ENCODE measurements around the gene LIMK2.
A peak's percentile ranks its signal among the peaks of the same experiment; 100 is the strongest.
"Not testable (repeated sequence)": the region's sequence is repeated elsewhere in the genome, so short reads cannot be mapped to it uniquely, and the experiment has no call there.

The LIMK2 gene

DNA sequence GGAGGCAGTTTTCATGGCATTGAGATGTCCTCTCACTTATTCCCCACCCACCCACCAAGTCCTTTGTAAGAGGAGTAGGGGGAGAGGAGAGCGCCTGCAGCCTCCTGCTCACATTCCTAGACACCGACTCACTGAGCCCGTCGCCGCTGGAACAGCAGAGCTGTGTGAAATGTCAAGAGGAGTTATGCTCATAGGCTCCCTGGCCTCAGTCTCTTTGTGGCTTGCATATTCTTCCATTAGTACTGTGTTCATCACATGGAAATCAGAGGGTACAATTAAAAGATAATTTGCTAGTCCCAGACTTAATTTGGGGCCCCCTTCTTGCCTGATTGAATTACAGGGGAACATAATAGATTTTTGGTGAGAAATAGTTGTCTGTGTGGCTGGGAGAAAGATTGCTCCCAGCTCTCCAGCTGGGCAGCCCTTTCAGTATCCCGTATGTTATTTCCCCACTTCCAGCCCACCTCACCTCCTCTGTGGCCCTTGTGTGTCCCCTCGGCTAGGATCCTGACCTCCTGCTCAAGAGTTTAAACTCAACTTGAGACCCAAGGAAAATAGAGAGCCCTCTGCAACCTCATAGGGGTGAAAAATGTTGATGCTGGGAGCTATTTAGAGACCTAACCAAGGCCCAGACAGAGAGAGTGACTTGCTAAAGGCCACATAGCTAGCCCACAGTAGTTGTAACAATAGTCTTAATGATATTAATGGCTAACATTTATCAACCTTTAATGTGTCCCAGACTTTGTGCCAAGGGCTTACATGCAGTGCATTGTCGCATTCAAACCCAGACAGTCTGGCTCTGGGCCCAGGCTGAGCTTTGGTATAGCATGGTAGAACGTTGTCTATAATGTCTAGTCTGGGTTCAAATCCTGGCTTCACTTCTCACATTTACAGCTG is 32.2 kb downstream of the LIMK2 start:
- peak; percentile 55 to 63 for DNase-seq (ENCODE audit: low read depth in 2 of 2)

DNA sequence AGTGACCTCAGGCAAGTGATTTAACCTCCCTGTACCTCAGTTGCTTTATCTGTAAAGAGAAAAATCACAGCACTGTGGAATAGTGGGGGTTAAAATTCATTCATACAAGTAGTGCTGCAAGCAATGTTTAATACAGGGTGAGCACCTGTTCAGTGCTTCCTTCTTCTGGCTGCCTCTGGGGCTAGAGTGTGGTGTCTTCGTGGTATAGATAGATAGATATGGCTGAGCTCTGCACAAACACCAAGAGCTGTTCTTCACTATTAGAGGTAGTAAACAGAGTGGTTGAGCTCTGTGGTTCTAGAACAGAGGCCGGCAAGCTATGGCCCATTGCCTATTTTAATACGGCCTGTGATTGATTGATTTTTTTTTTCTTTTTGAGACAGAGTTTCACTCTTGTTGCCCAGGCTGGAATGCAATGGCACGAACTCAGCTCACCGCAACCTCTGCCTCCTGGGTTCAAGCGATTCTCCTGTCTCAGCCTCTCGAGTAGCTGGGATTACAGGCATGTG is 32.9 kb downstream of the LIMK2 start:
- DNase-seq (ENCODE audit: low read depth in 2 of 2): no peak

GRCh38 chr22:31245998-31246397 is 33.9 kb downstream of the LIMK2 start:
- not testable (repeated sequence) for DNase-seq (ENCODE audit: low read depth in 2 of 2)

- no peak for DNase-seq (ENCODE audit: low read depth in 2 of 2)
Measured at GRCh38 chr22:31246687-31247086, 34.6 kb downstream of the LIMK2 start.

GRCh38 chr22:31247726-31248125 is 35.6 kb downstream of the LIMK2 start:
- DNase-seq (ENCODE audit: low read depth in 2 of 2): no peak

DNA sequence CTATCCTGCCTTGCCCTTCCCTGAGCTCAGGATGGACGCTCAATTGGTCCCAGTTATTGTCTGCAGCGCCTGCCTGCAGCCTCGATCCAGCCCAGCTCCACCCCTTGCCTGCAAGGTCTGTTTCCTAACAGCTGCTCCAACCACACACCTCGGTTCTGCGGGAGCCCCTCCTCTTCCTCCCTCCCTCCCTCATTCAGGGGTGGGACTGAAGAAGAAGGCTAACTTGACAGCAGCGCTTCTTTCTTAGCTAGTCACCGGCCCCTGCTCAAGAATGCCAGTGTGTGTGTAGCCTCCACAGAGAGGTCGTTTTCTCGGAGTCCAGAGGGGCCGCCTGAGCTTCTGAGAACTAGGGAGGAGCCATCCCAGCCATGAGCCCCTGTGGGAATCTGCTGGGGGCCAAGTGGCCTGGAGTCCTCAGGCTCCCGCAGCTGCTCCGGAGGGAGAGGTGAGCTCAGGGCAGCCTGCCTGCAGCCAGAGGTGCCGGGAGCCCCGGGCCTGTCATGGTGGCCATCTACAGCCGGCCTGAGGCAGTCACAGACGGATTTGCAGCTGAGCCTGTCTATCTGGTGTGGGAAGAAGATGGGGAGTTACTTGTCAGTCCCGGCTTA is 36.1 kb downstream of the LIMK2 start:
- peak; percentile 64 to 68 for DNase-seq (ENCODE audit: low read depth in 2 of 2)

DNA sequence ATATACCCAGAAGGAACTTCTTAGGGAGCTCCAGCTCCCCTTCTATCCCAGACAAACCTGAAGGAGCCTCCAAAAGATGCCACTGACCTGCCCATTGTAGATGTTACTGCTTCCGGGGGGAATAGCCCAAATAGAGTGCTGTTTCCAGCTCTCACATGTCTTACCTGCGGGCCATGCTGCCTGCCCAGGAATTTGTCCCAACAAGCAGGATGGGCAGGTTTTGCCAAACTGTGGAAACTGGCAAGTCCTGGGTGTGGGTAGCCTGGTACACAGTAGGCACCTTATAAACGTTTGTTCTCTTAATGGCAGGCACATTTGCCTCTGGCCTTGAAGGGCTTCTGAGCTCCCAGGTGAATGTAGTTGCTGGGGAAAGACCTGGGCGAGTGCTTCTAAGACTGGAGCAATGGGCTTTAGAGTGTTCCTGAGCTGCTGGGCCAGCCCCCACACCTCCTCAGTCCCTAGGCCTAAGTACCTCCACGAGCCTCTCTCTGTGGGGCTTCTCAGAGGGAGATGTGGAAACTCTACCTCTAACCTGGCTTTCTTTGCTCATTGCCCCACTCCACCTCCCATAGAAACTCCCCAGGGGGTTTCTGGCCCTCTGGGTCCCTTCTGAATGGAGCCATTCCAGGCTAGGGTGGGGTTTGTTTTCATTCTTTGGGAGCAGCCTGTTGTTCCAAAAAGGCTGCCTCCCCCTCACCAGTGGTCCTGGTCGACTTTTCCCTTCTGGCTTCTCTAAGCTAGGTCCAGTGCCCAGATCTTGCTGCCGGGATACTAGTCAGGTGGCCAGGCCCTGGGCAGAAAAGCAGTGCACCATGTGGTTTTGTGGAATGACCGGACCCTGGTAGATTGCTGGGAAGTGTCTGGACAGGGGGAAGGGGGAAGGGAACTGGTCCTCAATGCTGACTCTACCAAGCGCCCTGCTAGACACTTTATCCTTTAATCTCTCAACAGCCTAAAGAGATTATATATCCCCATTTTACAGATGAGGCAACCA is 37.2 kb downstream of the LIMK2 start:
- no peak for DNase-seq (ENCODE audit: low read depth in 2 of 2)

DNA sequence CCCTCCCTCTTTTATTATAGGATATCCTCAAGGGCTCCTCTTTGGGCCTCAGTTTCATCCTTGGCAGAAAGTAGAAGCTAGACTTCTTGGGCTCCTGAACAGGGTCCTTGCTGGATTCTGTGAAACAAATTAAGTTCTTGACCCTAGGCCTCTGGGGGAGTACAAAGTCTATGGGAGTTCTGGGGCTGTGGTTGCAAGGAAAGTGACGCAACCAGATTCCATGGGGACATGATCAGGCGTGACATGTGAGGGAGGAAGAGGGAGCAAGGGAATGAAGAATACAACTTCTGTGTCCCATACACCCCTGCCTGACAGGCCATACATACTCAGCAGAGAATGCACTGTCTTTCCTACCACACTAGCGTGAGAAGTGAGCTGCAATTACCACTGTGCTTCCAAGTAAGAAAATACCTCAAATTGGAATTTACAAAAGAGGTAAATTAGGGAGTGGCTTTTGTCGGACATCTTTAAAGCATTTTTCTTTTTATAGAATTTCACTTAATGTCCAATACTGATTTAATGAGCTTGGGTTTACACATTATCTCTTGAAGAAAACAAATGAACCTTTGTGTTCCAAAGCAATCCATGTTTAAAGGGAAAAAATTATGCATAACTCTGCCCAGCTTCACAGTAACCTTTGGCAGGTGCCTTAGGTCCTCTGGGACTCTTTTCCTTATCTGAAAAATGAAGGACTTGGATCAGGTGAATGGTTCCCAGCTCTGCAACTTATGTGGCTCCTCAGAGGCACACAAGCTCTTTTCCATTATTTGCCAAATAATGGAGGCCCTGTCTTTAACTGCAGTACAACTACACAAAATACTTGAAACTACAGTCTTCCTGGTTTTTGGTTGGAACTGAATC is 38.9 kb downstream of the LIMK2 start:
- no peak for DNase-seq (ENCODE audit: low read depth in 2 of 2)

- DNase-seq (ENCODE audit: low read depth in 2 of 2): no peak
Measured at GRCh38 chr22:31253949-31254348, 41.9 kb downstream of the LIMK2 start.

GRCh38 chr22:31259798-31260473 is 47.8 kb downstream of the LIMK2 start:
- no peak for DNase-seq (ENCODE audit: low read depth in 2 of 2)

- no peak for DNase-seq (ENCODE audit: low read depth in 2 of 2)
Measured at GRCh38 chr22:31260474-31260856, 48.4 kb downstream of the LIMK2 start.

GRCh38 chr22:31262312-31263133 is 50.4 kb downstream of the LIMK2 start:
- no peak for DNase-seq (ENCODE audit: low read depth in 2 of 2)

- no peak for DNase-seq (ENCODE audit: low read depth in 2 of 2)
Measured at GRCh38 chr22:31263896-31264640, 52.0 kb downstream of the LIMK2 start.

GRCh38 chr22:31268281-31268680 is 56.2 kb downstream of the LIMK2 start:
- no peak for DNase-seq (ENCODE audit: low read depth in 2 of 2)

DNA sequence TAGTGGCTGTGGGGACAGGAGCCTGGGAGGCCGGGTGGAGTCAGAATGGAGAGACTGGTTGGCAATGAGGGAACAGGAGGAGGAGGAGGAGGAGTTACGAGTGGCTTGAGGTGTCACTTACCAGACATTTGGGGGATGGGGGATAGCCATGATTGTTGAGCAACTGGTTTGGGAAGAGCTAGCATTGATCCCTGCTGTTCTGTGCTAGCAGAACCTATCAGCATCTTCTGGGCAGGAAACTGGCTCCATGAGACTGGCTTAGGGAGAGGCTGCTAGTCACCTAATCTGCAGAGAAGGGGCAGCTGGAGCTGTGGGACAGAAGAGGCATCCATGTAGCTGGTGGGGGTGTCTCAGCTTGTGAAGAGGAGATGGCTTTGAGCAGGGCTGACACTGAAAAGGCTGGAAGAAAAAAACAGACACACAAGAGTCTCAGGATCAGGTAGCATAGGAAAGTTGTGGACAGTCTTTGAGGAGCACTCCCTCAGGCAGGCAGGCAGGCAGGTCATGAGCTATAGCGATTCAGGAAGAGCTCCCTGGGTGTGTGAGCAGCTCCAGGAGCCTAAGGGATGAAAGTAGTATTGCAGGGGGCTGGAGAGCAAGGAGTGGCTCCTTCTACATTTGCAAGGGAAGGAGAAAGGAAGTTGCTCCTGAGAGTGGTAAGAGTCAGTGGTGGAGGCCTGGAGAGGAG is 57.9 kb downstream of the LIMK2 start:
- DNase-seq (ENCODE audit: low read depth in 2 of 2): no peak

- no peak for DNase-seq (ENCODE audit: low read depth in 2 of 2)
Measured at GRCh38 chr22:31271026-31271425, 58.9 kb downstream of the LIMK2 start.

GRCh38 chr22:31271485-31271884 is 59.4 kb downstream of the LIMK2 start:
- DNase-seq (ENCODE audit: low read depth in 2 of 2): no peak

All from fibroblast of skin of left biceps (primary cell).